MM.1S (cell line): ENCODE data around the gene RBM23.
A peak's percentile ranks its signal among the peaks of the same experiment; 100 is the strongest.

Experiments
- DNase-seq: peaks from one replicate; pipeline ENCODE4 v3.0.0-alpha.2; 2015
- H2AFZ ChIP-seq: fragments of 300-600 bp; sonication (generic); 2 replicates; pipeline ENCODE4 v1.6.0; 2016; ENCODE audit warnings: antibody characterized with exemption, low read length
- H3F3A ChIP-seq: fragments of 300-600 bp; sonication (generic); 2 replicates; pipeline ENCODE4 v1.6.1; 2016; ENCODE audit warnings: mild to moderate bottlenecking, antibody characterized with exemption, low read length, moderate library complexity, mixed read lengths; ENCODE audit not compliant: insufficient read depth
- H3K27ac ChIP-seq: fragments of 300-600 bp; sonication (generic); 2 replicates; pipeline ENCODE4 v1.5.1; 2016; ENCODE audit warnings: mild to moderate bottlenecking, low read length
- H3K27me3 ChIP-seq: fragments of 300-600 bp; sonication (generic); replicated peaks from 2 replicates; pipeline ENCODE4 v1.6.0; 2016; ENCODE audit warnings: low read length; ENCODE audit not compliant: insufficient read depth
- H3K36me3 ChIP-seq: fragments of 300-600 bp; sonication (generic); replicated peaks from 2 replicates; pipeline ENCODE4 v1.6.1; 2016; ENCODE audit warnings: mild to moderate bottlenecking, low read length, mixed read lengths; ENCODE audit not compliant: insufficient read depth
- H3K4me1 ChIP-seq: fragments of 300-600 bp; sonication (generic); 2 replicates; pipeline ENCODE4 v1.6.1; 2016; ENCODE audit warnings: low read length, mixed read lengths
- H3K4me2 ChIP-seq: fragments of 300-600 bp; sonication (generic); 2 replicates; pipeline ENCODE4 v1.6.0; 2016; ENCODE audit warnings: low read depth, low read length
- H3K4me3 ChIP-seq: fragments of 300-600 bp; sonication (generic); 2 replicates; pipeline ENCODE4 v1.5.1; 2016; ENCODE audit warnings: low read length, mixed read lengths
- H3K79me2 ChIP-seq: fragments of 300-600 bp; sonication (generic); 2 replicates; pipeline ENCODE4 v1.6.1; 2016; ENCODE audit warnings: mixed run types, low read length, mixed read lengths
- H3K9ac ChIP-seq: fragments of 300-600 bp; sonication (generic); 2 replicates; pipeline ENCODE4 v1.6.1; 2016; ENCODE audit warnings: low read length, mixed read lengths
- H3K9me2 ChIP-seq: fragments of 300-600 bp; sonication (generic); replicated peaks from 2 replicates; pipeline ENCODE4 v1.6.1; 2016; ENCODE audit warnings: mild to moderate bottlenecking, low read length, mixed read lengths; ENCODE audit not compliant: insufficient read depth
- H3K9me3 ChIP-seq: fragments of 300-600 bp; sonication (generic); replicated peaks from 2 replicates; pipeline ENCODE4 v1.6.1; 2016; ENCODE audit warnings: mild to moderate bottlenecking, low read length, mixed read lengths; ENCODE audit not compliant: insufficient read depth
- H4K20me1 ChIP-seq: fragments of 300-600 bp; sonication (generic); 2 replicates; pipeline ENCODE4 v1.6.1; 2016; ENCODE audit warnings: mild to moderate bottlenecking, low read length, moderate library complexity, mixed read lengths; ENCODE audit not compliant: insufficient read depth
- CTCF ChIP-seq: fragments of 300-600 bp; sonication (generic); IDR thresholded peaks from 2 replicates; pipeline ENCODE4 v1.5.1; 2016; ENCODE audit warnings: antibody characterized with exemption, low read length, mixed read lengths
- EZH2 ChIP-seq: fragments of 300-600 bp; sonication (generic); optimal IDR thresholded peaks from 2 replicates; pipeline ENCODE3; 2017; ENCODE audit warnings: low read depth, mild to moderate bottlenecking, antibody characterized with exemption, low read length, mixed read lengths
- EZH2phosphoT487 ChIP-seq: fragments of 300-600 bp; sonication (generic); IDR thresholded peaks from 2 replicates; pipeline ENCODE4 v1.6.1; 2018; ENCODE audit warnings: antibody characterized with exemption, low read length

RBM23 gene

DNA sequence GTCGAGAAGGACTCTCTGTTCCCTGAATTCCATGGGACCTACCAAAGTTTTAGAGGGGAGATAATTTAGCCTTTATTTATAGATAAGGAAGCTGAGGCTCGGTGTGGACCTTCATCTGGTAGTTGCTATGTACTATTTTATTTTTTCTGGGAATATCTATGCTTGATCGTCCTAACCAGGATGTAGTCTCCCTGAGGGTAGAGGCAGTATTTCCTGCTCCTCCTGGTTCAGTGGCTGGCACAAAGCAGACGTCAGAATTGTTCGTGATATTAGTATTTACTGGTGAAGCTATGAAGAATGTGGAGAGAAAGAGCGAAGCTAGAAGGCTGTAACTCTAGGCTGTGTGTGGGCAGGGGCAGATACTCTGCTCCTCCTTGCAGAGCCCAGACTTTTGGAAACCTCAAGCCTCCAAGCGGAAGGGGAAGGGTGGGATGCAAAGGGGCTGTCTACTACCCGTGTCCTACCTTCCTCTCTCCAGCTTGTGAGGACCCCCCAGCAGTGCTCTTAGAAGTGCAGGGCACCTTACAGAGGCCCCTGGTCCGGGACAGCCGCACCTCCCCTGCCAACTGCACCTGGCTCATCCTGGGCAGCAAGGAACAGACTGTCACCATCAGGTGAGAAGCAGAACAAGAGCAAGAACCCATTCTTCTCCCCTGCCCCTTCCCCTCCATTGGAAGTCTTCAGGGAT, 46.0 kb downstream of the RBM23 start:
- H3K4me1 ChIP-seq: peaks cover 3% of the 10 kb centered on the region; the same call in 1 of the 2 replicates
- DNase-seq: no peak
- peak overlapping the region; percentile 71 for H3K4me3 ChIP-seq
- no peak overlapping the region for H3K27ac ChIP-seq
- H3K4me2 ChIP-seq: peak overlapping the region; percentile 57
- TF ChIP-seq EZH2: no peak
- no peak for TF ChIP-seq CTCF
- TF ChIP-seq EZH2phosphoT487: no peak
- H3K79me2 ChIP-seq: peaks cover 10% of the 10 kb centered on the region
- H3K36me3 ChIP-seq: no peaks in the 10 kb centered on the region
- H3K9ac ChIP-seq: peak overlapping the region; percentile 76; the same call in 1 of the 2 replicates
- H3F3A ChIP-seq: peaks cover 10% of the 10 kb centered on the region
- no peaks in the 10 kb centered on the region for H3K9me3 ChIP-seq
- H3K27me3 ChIP-seq: no peaks in the 10 kb centered on the region
- no peaks in the 10 kb centered on the region for H4K20me1 ChIP-seq
- peak overlapping the region; percentile 35; the same call in 1 of the 2 replicates for H2AFZ ChIP-seq
- H3K9me2 ChIP-seq: no peaks in the 10 kb centered on the region

- H3F3A ChIP-seq: peaks cover 10% of the 10 kb centered on the region
- no peaks in the 10 kb centered on the region for H3K9me2 ChIP-seq
- H4K20me1 ChIP-seq: no peaks in the 10 kb centered on the region
- H2AFZ ChIP-seq: peak overlapping the region; percentile 35; the same call in 1 of the 2 replicates
- no peaks in the 10 kb centered on the region for H3K27me3 ChIP-seq
- no peak for TF ChIP-seq EZH2phosphoT487
- no peak for TF ChIP-seq EZH2
- peak; percentile 73 for TF ChIP-seq CTCF
- peak overlapping the region; percentile 80; the same call in 1 of the 2 replicates for H3K27ac ChIP-seq
- H3K4me1 ChIP-seq: peaks cover 3% of the 10 kb centered on the region; the same call in 1 of the 2 replicates
- H3K36me3 ChIP-seq: no peaks in the 10 kb centered on the region
- peak overlapping the region; percentile 57 for H3K4me2 ChIP-seq
- DNase-seq: peak; percentile 38
- peaks cover 10% of the 10 kb centered on the region for H3K79me2 ChIP-seq
- peak overlapping the region; percentile 71 for H3K4me3 ChIP-seq
- peak overlapping the region; percentile 76 for H3K9ac ChIP-seq
- H3K9me3 ChIP-seq: no peaks in the 10 kb centered on the region
Observed at GRCh38 chr14:22872033-22872832, 46.7 kb downstream of the RBM23 start.

DNA sequence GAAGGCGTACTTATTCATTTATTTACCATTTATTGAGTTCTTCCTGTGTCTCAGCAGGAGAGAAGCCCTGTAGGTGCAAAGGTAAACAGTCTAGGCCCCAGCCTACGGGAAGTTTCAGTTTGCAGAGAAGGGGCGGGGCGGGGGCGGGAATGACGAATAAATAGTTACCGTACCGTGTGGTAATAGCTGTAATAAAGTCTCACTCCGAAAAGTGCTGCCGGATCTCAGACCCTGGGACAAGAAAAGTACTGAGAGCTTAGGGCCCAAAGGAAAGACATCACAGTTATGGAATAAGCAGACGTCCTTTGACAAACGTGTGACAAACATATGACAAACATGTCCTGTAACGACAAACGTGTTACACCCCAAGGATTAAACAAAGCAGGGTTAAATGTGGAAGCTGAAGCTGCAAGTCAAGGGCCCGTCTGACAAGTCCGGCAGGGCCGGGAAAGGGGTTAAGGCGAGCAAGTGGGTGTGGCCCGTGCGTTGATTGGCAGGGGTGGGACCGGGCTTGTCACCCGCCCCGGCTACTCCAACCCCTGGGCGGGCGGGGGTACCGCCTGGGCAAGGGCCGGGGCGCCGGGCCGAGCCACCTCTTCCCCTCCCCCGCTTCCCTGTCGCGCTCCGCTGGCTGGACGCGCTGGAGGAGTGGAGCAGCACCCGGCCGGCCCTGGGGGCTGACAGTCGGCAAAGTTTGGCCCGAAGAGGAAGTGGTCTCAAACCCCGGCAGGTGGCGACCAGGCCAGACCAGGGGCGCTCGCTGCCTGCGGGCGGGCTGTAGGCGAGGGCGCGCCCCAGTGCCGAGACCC, 47.5 kb downstream of the RBM23 start, which contains the start of gene LRP10:
LRP10 (plus strand) TSS at position 517 of the 809 bp plus-strand sequence. CDS start 564 bp downstream, outside the sequence.
- H2AFZ ChIP-seq: peak within 1 kb of the TSS; percentile 61
- TF ChIP-seq EZH2phosphoT487: no peak
- no peak for TF ChIP-seq CTCF

More for the DNA sequence above, 47.5 kb downstream of the RBM23 start, which contains the start of gene LRP10:
- no peaks in the 10 kb centered on the region for H3K36me3 ChIP-seq
- peaks cover 3% of the 10 kb centered on the region; the same call in 1 of the 2 replicates for H3K4me1 ChIP-seq
- peak within 1 kb of the TSS; percentile 71 for H3K4me3 ChIP-seq
- H3K27me3 ChIP-seq: no peaks in the 10 kb centered on the region
- no peaks in the 10 kb centered on the region for H4K20me1 ChIP-seq
- H3F3A ChIP-seq: peaks cover 10% of the 10 kb centered on the region
- H3K79me2 ChIP-seq: peaks cover 10% of the 10 kb centered on the region
- peak within 1 kb of the TSS; percentile 57 for H3K4me2 ChIP-seq
- H3K27ac ChIP-seq: peak within 1 kb of the TSS; percentile 80
- no peaks in the 10 kb centered on the region for H3K9me3 ChIP-seq
- no peaks in the 10 kb centered on the region for H3K9me2 ChIP-seq
- H3K9ac ChIP-seq: peak within 1 kb of the TSS; percentile 76
- peak; percentile 82 for DNase-seq
